Measurements from ENCODE around the gene SYTL1. TPM values are rescaled to one million over a fixed set of nuclear protein-coding genes. Genes with fewer than 3 reads are reported as not detected.
A peak's percentile ranks its signal among the peaks of the same experiment; 100 is the strongest.

SYTL1 gene
- total RNA-seq = 108 TPM

GRCh38 chr1:27341525-27342252 lies at the start of gene SYTL1:
SYTL1 (plus strand) TSS chr1:27342022; CDS start chr1:27345335, 3,313 bp downstream.
- DNase-seq (ENCODE audit: low read depth in 2 of 3, low spot score in 2 of 3) = peak in 2 of 3 donors; percentile 79 to 84

DNA sequence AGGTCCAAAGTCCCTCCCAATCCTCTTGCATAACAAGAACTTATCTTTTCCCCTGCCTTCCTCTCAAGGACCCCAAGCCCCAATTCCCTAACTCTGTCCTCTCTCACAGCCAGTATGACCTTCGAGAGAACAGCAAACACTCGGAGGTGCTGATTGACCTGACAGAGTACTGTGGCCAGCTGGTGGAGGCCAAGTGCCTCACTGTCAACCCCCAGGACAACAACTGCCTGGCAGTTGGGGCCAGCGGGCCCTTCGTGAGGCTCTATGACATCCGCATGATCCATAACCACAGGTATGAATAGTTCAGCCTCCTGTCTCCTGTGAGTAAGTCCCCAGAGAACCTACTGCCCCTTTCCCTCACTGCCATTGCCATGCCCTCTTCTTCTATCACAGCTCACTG lies 49.7 kb upstream of the SYTL1 start:
- no peak for DNase-seq (ENCODE audit: low read depth in 2 of 3, low spot score in 2 of 3)

- DNase-seq (ENCODE audit: low read depth in 2 of 3, low spot score in 2 of 3) = no peak
These were observed 47.9 kb upstream of the SYTL1 start for GRCh38 chr1:27293915-27294314.

- peak; percentile 33 to 57 (median 42) for DNase-seq (ENCODE audit: low read depth in 2 of 3, low spot score in 2 of 3)
These were observed 45.0 kb upstream of the SYTL1 start for GRCh38 chr1:27296773-27297291.

- DNase-seq (ENCODE audit: low read depth in 2 of 3, low spot score in 2 of 3) = no peak
These were observed 43.9 kb upstream of the SYTL1 start for GRCh38 chr1:27297903-27298302.

GRCh38 chr1:27298632-27299384 lies 43.0 kb upstream of the SYTL1 start:
- DNase-seq (ENCODE audit: low read depth in 2 of 3, low spot score in 2 of 3) = no peak

DNA sequence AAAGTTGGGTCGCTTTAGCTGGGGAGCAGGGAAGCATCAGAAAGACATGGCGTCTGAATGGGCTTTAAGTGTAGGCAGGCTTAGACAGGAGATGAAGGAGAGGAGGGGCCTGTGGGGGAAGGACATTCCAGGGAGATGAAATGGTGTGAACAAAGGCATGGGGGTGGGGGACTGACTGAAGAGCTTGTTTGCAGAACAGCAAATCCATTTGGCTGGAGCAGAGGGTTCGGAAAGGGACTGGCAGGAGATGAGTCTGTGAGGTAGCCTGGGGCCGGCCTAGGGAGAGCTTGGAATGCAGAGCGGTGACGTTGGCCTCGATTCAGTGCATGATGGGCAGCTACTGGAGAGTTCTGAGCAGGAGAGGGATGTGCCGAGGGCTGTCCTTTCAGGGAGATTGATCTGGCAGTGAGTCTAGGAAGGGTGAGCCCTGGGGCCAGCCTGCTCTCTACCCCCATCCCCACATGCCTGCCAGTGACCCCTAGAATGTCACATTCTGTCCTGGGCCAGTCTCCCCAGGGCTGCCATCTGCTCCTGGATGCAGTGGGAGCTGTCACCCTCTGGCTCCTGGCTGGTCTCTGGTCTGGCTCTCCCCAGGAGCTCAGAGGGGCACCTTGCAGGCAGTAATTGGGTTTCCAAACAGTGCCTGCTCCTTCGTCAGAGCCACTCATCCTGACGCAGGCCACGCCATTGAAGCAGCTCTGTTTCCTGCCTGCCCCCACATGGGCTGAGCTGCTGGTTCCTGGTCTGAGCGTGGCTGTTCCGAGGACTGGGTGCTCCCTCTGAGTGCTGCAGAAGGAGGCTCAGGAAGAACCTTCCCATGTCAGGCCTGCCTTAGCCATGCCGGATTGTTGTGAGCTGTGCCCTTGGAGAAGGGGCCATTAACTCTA lies 42.2 kb upstream of the SYTL1 start:
- peak in 2 of 3 donors; percentile 9 to 13 for DNase-seq (ENCODE audit: low read depth in 2 of 3, low spot score in 2 of 3)

DNA sequence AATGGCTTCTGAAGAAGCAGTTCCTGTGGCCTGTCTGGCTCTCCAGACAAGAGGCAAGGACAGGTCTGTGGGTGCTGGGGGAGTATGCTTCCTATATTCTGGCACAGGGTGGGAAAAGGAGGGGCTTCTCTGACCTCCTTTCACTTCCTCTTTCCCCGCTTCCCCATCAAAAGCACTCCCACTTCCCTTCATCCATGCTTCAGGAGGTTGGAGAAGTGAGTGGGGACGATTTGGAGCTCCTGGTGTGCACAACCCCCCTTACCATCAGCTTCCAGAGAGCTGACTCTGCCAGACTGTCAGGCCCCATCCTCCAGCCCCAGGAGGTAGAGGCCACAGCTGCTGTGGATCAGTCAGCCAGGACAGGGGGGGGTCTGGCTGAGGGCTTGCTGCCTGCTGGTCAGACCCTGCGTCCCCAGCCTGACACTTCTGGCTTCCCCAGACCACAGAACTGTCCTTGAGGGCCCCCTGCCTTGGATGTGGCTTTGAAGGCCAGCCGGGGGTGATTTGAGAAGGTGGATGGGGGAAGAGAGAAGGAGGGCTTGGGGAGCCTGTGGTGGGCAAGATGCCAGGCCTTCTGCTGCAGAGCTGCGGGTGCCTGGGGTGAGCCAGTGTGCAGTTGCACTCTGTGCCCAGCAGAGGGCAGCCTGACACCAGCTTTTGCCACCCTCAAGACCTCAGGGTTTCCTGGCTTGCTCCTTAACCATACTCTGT lies 41.3 kb upstream of the SYTL1 start:
- peak; percentile 79 to 92 (median 91) for DNase-seq (ENCODE audit: low read depth in 2 of 3, low spot score in 2 of 3)

DNA sequence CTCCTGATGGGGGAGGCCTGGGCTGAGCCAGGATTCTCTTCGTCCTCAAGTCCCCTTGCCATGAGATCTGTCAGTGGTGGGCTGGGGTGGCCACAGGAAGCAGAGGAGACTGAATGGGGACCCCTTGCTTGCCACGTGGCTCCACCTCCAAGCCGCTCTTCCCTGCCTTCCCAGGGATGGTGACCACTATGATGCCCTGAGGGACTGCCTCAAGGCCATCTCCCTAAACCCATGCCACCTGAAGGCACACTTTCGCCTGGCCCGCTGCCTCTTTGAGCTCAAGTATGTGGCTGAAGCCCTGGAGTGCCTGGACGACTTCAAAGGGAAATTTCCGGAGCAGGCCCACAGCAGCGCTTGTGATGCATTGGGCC lies 40.8 kb upstream of the SYTL1 start:
- DNase-seq (ENCODE audit: low read depth in 2 of 3, low spot score in 2 of 3) = no peak

GRCh38 chr1:27301582-27302199 lies 40.1 kb upstream of the SYTL1 start:
- DNase-seq (ENCODE audit: low read depth in 2 of 3, low spot score in 2 of 3) = no peak

DNA sequence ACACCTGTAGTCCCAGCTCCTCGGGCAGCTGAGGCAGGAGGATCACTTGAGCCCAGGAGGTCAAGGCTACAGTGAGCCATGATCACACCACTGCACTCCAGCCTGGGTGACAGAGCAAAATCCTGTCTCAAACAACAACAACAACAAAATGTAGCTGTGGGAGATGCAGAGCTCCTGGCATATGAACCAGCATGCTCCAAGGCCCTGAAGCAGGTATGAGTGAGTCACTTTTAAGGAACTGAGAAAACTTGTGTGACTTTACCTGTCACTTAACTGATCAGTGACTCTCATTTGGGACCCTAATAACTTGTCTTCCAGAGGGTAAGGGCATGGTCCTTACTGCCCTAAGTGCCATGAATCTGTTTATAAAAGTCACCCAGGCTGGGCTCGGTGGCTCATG lies 39.2 kb upstream of the SYTL1 start:
- DNase-seq (ENCODE audit: low read depth in 2 of 3, low spot score in 2 of 3) = no peak

DNA sequence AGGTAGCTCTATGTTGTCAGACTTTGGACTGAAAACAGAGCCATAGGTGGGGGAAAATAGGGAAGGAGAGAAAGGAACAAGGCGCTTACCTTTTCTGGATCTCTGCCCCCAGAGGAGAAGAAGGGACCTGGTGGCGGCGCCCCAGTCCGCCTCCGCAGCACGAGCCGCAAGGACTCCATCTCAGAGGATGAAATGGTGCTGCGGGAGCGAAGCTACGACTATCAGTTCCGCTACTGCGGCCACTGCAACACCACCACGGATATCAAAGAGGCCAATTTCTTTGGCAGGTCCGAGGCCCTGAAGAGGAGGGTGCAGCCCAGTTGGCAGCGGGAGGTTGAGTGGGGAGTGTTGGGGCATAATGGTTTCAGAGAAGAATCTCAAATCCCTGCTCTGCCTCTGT lies 38.3 kb upstream of the SYTL1 start:
- no peak for DNase-seq (ENCODE audit: low read depth in 2 of 3, low spot score in 2 of 3)

GRCh38 chr1:27306071-27306470 lies 35.8 kb upstream of the SYTL1 start:
- DNase-seq (ENCODE audit: low read depth in 2 of 3, low spot score in 2 of 3) = no peak

DNA sequence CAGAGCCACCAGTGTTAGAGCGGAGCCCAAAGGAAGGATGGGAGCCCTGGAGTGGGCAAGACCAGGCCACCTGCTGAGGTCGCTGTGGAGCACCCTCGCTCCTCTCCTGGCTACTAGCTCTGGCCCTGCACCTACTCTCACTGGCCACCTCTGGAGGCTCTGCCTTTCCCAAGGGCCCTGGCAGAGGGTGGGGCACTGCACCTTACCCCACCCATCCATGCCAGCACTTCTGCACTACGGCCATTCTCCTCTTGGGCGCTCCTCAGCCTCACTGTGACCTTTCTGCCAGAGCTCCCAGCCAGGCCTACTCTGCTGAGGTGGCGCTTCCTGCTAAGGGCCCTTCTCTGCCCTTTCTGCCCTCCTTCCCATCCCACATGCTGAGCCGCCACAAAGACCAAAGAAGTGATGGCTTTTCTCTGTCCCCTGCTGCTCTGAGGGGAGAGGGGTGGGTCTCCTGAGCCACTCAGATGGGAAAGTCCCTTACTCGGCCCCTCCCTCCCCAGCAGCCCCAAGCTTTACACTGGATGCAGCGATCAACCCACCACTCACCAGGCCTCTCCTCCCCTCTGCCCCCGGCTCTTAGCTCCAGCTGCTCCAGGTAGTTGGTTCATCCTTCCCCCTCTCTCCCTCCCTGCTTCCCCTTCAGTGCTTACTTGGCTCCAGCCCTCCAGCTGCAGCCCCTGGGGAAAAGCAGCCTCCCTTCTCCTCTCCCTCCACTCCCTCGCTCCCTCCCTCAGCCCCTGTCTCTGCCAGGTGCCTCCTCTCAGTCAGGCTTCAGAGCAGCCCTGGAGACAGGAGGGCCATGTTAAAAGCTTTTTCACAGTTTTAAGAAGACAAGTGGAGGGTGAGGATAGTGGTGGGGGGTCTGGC lies 34.7 kb upstream of the SYTL1 start:
- no peak for DNase-seq (ENCODE audit: low read depth in 2 of 3, low spot score in 2 of 3)

- no peak for DNase-seq (ENCODE audit: low read depth in 2 of 3, low spot score in 2 of 3)
These were observed 33.8 kb upstream of the SYTL1 start for GRCh38 chr1:27307874-27308598.

GRCh38 chr1:27314169-27314568 lies 27.7 kb upstream of the SYTL1 start:
- peak in 1 of 3 donors; percentile 10 for DNase-seq (ENCODE audit: low read depth in 2 of 3, low spot score in 2 of 3)

DNA sequence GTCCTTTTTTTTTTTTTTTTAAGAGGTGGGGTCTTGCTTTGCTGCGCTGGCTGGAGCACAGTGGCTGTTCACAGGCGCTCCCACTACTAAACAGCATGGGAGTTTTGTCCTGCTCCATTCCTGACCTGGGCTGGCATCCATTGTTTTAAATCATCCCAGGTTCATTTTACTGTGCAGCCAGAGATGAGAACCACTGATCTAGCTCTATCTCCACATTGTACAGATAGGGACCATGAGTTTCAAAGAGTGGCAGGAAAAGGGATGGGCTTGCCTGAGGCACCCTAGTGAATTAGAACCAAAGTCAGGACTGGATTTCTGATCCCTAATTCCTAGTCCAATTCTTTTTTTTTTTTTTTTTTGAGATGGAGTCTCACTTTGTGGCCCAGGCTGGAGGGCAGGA lies 27.1 kb upstream of the SYTL1 start:
- DNase-seq (ENCODE audit: low read depth in 2 of 3, low spot score in 2 of 3) = no peak

GRCh38 chr1:27316860-27317259 lies 25.0 kb upstream of the SYTL1 start:
- no peak for DNase-seq (ENCODE audit: low read depth in 2 of 3, low spot score in 2 of 3)

Measured in hematopoietic multipotent progenitor cell (in vitro differentiated cells).